ENCODE results near the gene ODAD4. TPM values are rescaled to one million over a fixed set of nuclear protein-coding genes. Genes with fewer than 3 reads are reported as not detected.
"Not testable (repeated sequence)": the region's sequence is repeated elsewhere in the genome, so short reads cannot be mapped to it uniquely, and the experiment has no call there.

ODAD4 gene
- total RNA-seq, 2 experiments from 2014 or later = 0.49 to 1.1 TPM

DNA sequence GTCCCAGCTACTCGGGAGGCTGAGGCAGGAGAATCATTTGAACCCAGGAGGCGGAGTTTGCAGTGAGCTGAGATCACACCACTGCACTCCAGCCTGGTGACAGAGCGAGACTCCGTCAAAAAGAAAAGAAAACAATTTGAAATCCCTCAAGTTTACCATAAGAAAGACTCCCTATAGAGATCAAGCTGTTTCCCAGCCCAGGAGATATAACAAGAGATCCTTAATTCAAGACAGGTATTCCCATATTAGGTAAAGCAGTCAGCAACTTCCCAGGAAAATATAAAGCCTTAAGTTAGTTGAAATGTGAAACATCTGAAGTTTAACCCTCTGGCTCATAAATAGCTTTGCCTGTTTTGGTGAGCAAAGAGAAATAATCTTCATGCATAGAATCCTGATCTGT lies 81.9 kb downstream of the ODAD4 start:
- not testable (repeated sequence) for H3K9me3 Mint-ChIP-seq (ENCODE audit: low read depth); DNase-seq; ATAC-seq; H3K27me3 Mint-ChIP-seq; H3K27ac Mint-ChIP-seq; H3K4me3 Mint-ChIP-seq
- peaks cover 54% of the 10 kb centered on the region for H3K4me1 Mint-ChIP-seq
- peaks cover 24% of the 10 kb centered on the region for H3K36me3 Mint-ChIP-seq
- CTCF ChIA-PET = interaction anchor here (1.0 to 2.2 kb wide), 2 partner anchors 12 to 13 kb away, joined by 4 to 7 read pairs; no protein-coding TSS in a partner anchor

DNA sequence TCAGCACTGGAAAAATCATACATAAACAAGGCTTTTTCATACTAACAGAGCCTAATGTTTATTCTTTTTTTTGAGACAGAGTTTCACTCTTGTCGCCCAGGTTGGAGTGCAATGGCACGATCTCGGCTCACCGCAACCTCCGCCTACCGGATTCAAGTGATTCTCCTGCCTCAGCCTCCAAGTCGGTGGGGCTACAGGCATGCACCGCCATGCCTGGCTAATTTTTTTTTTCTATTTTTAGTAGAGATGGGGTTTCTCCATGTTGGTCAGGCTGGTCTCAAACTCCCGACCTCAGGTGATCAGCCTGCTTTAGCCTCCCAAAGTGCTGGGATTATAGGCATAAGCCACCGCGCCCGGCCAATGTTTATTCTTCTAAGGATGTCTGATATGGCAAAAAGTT lies 83.3 kb downstream of the ODAD4 start:
- DNase-seq; H3K4me3 Mint-ChIP-seq; ATAC-seq; H3K27me3 Mint-ChIP-seq; H3K9me3 Mint-ChIP-seq (ENCODE audit: low read depth): not testable (repeated sequence)
- Mint-ChIP-seq H3K27ac (peak overlapping the region; percentile 10), H3K4me1 (peaks cover 65% of the 10 kb centered on the region), H3K36me3 (peaks cover 24% of the 10 kb centered on the region)
- CTCF ChIA-PET = interaction anchor here (2.2 kb wide), 1 partner anchor 12 kb away, joined by 7 read pairs; no protein-coding TSS in a partner anchor

Other genes with a start within 250 kb of the ODAD4 start
- 100 to 1,000 TPM; 593 to 900 TPM for gene EIF1, start 241.7 kb upstream of the ODAD4 start, total RNA-seq
- not detected for gene GAST, start 218.3 kb upstream of the ODAD4 start, total RNA-seq
- gene HAP1, start 196.0 kb upstream of the ODAD4 start, total RNA-seq = under 1 TPM; 0.15 to 0.19 TPM
- gene JUP, start 143.9 kb upstream of the ODAD4 start, total RNA-seq = 1 to 10 TPM; 2.3 TPM
- gene P3H4, start 118.7 kb upstream of the ODAD4 start, total RNA-seq = 1 to 10 TPM; 2.1 to 3.0 TPM
- gene FKBP10, start 117.6 kb upstream of the ODAD4 start, total RNA-seq = 1 to 10 TPM; 1.3 TPM
- gene NT5C3B, start 94.4 kb upstream of the ODAD4 start, total RNA-seq = 10 to 100 TPM; 28.2 to 35.0 TPM
- not detected for gene KLHL10, start 92.8 kb upstream of the ODAD4 start, total RNA-seq
- 10 to 100 TPM; 14.4 to 16.4 TPM for gene KLHL11, start 65.2 kb upstream of the ODAD4 start, total RNA-seq
- gene ACLY, start 11.7 kb upstream of the ODAD4 start, total RNA-seq = 100 to 1,000 TPM; 186 to 220 TPM
- gene CNP, start 36.2 kb downstream of the ODAD4 start, total RNA-seq = 100 to 1,000 TPM in 1 of 2 experiments, 10 to 100 TPM in 1; 98.1 to 112 TPM
- 10 to 100 TPM; 89.1 to 97.0 TPM for gene DNAJC7, start 86.8 kb downstream of the ODAD4 start, total RNA-seq
- 10 to 100 TPM; 21.0 to 23.7 TPM for gene NKIRAS2, start 89.5 kb downstream of the ODAD4 start, total RNA-seq
- under 1 TPM; 0.14 to 0.23 TPM for gene C17orf113, start 120.0 kb downstream of the ODAD4 start, total RNA-seq
- gene ZNF385C, start 167.9 kb downstream of the ODAD4 start, total RNA-seq = under 1 TPM; 0.12 to 0.18 TPM
- 100 to 1,000 TPM in 1 of 2 experiments, 10 to 100 TPM in 1; 65.8 to 105 TPM for gene DHX58, start 182.1 kb downstream of the ODAD4 start, total RNA-seq
- 10 to 100 TPM; 49.0 to 58.2 TPM for gene KAT2A, start 190.8 kb downstream of the ODAD4 start, total RNA-seq
- gene HSPB9, start 192.2 kb downstream of the ODAD4 start, total RNA-seq = under 1 TPM in 1 of 2 experiments, not detected in 1; 0.58 TPM
- 10 to 100 TPM; 86.9 to 99.4 TPM for gene RAB5C, start 224.4 kb downstream of the ODAD4 start, total RNA-seq